H1 (cell line): ENCODE results near the gene C14orf119. TPM values are rescaled to one million over a fixed set of nuclear protein-coding genes. Genes with fewer than 3 reads are reported as not detected.

Experiments
- CTCF ChIA-PET: fragments of 300-600 bp; sonication (Branson Sonifier 250); formaldehyde crosslinking; loops from one replicate; lab custom pipeline; 2021; ENCODE audit not compliant: partially characterized antibody; lab: Charles Lee
- POLR2A ChIA-PET: fragments of 300-600 bp; sonication (Branson Sonifier 250); formaldehyde crosslinking; loops from one replicate; lab custom pipeline; 2021; ENCODE audit warnings: inconsistent platforms; ENCODE audit not compliant: partially characterized antibody; lab: Charles Lee
- DNase-seq, 2 experiments: peaks; one replicate each; pipeline versions ENCODE4 v3.0.0 to v3.0.0-alpha.2; 2010 to 2022; ENCODE audit warnings: low spot score in 2 of 2, low read depth in 1 of 2, mixed read lengths in 1 of 2
- FAIRE-seq: peaks from 2 replicates; lab custom pipeline; 2011; peaks lifted over from hg19 to GRCh38; lab: Jason Lieb, UNC
- H2AFZ ChIP-seq: 2 replicates; pipeline ENCODE4 v1.8.1; 2012; ENCODE audit warnings: low read length, inconsistent platforms
- H2AK5ac ChIP-seq: 2 replicates; pipeline ENCODE4 v1.6.1; 2013; ENCODE audit warnings: low read depth, low read length
- H2BK120ac ChIP-seq: replicated peaks from 2 replicates; pipeline ENCODE3; 2013; ENCODE audit warnings: low read depth, low read length, inconsistent platforms
- H2BK12ac ChIP-seq: 2 replicates; pipeline ENCODE4 v1.6.1; 2013; ENCODE audit warnings: low read depth, low read length
- H2BK15ac ChIP-seq: 2 replicates; pipeline ENCODE4 v1.6.1; 2013; ENCODE audit warnings: low read length
- H2BK20ac ChIP-seq: 2 replicates; pipeline ENCODE4 v1.6.1; 2013; ENCODE audit warnings: low read length
- H2BK5ac ChIP-seq: 2 replicates; pipeline ENCODE4 v1.6.1; 2013; ENCODE audit warnings: low read depth, low read length
- H3K14ac ChIP-seq: 2 replicates; pipeline ENCODE4 v1.6.1; 2013; ENCODE audit warnings: inconsistent platforms; ENCODE audit not compliant: insufficient read length
- H3K18ac ChIP-seq: 2 replicates; pipeline ENCODE4 v1.6.1; 2013; ENCODE audit warnings: low read length; ENCODE audit errors: extremely low read depth
- H3K23ac ChIP-seq: 2 replicates; pipeline ENCODE4 v1.6.1; 2013; ENCODE audit warnings: inconsistent platforms; ENCODE audit not compliant: insufficient read length
- H3K23me2 ChIP-seq: 2 replicates; pipeline ENCODE4 v1.6.1; 2013; ENCODE audit warnings: low read depth, low read length
- H3K27ac ChIP-seq: 2 replicates; pipeline ENCODE4 v1.6.1; 2011; ENCODE audit warnings: low read depth, low read length, inconsistent platforms
- H3K27me3 ChIP-seq, 4 experiments: replicated peaks in 1 of 4; 1 replicate in 1 of 4; 2 replicates in 3 of 4; pipeline versions ENCODE4 v1.6.1 to v1.8.1; 2011 to 2013; ENCODE audit warnings: low read length in 3 of 4, mild to moderate bottlenecking in 3 of 4, inconsistent platforms in 2 of 4, mixed read lengths in 2 of 4, moderate library complexity in 1 of 4; ENCODE audit not compliant: control insufficient read depth in 3 of 4, insufficient read depth in 3 of 4; ENCODE audit errors: extremely low read depth in 1 of 4
- H3K36me3 ChIP-seq, 4 experiments: 2 replicates each; pipeline versions ENCODE4 v1.6.1 to v1.8.1; 2011 to 2013; ENCODE audit warnings: mild to moderate bottlenecking in 4 of 4, low read length in 3 of 4, moderate library complexity in 2 of 4, control low read depth in 1 of 4, inconsistent platforms in 1 of 4; ENCODE audit not compliant: insufficient read depth in 4 of 4, control insufficient read depth in 2 of 4
- H3K4ac ChIP-seq: replicated peaks from 2 replicates; pipeline ENCODE3; 2013; ENCODE audit warnings: low read length, low read depth, mixed read lengths, inconsistent platforms; ENCODE audit not compliant: insufficient read length
- H3K4me1 ChIP-seq, 4 experiments: replicated peaks in 1 of 4; 1 replicate in 1 of 4; 2 replicates in 3 of 4; pipeline versions ENCODE4 v1.6.1 to v1.8.1; 2011 to 2013; ENCODE audit warnings: low read length in 3 of 4, inconsistent platforms in 2 of 4, mixed read lengths in 1 of 4; ENCODE audit not compliant: insufficient read depth in 4 of 4, control insufficient read depth in 3 of 4
- H3K4me2 ChIP-seq, 2 experiments: 2 replicates each; pipeline versions ENCODE4 v1.6.1 to v1.8.1; 2011 to 2013; ENCODE audit warnings: low read depth in 2 of 2, low read length in 2 of 2, control low read depth in 1 of 2, inconsistent platforms in 1 of 2, mild to moderate bottlenecking in 1 of 2; ENCODE audit not compliant: insufficient read depth in 1 of 2
- H3K4me3 ChIP-seq, 4 experiments: fragments of 200-600, 300-600 bp in 1 of 4; sonication (generic), shearing (Covaris generic), sonication (Bioruptor Twin) in 1 of 4; 2 replicates each; pipeline versions ENCODE4 v1.5.1 to v1.8.1; 2011 to 2016; ENCODE audit warnings: low read length in 4 of 4, low read depth in 3 of 4, control low read depth in 2 of 4, inconsistent platforms in 2 of 4, mild to moderate bottlenecking in 2 of 4, mixed read lengths in 1 of 4, moderate library complexity in 1 of 4; ENCODE audit not compliant: insufficient read depth in 2 of 4; ENCODE audit errors: extremely low read depth in 1 of 4
- H3K56ac ChIP-seq: replicated peaks from 2 replicates; pipeline ENCODE3; 2013; ENCODE audit warnings: low read depth, mild to moderate bottlenecking, mixed read lengths, low read length, inconsistent platforms; ENCODE audit not compliant: insufficient read length
- H3K79me1 ChIP-seq: 2 replicates; pipeline ENCODE4 v1.6.1; 2013; ENCODE audit warnings: low read depth, low read length, control low read depth
- H3K79me2 ChIP-seq, 2 experiments: 2 replicates each; pipeline versions ENCODE4 v1.6.1 to v1.8.1; 2012 to 2013; ENCODE audit warnings: low read length in 2 of 2, mild to moderate bottlenecking in 2 of 2, inconsistent platforms in 1 of 2; ENCODE audit not compliant: insufficient read depth in 2 of 2, control insufficient read depth in 1 of 2
- H3K9ac ChIP-seq, 4 experiments: replicated peaks in 1 of 4; 1 replicate in 1 of 4; 2 replicates in 3 of 4; pipeline versions ENCODE4 v1.6.1 to v1.8.1; 2011 to 2013; ENCODE audit warnings: low read depth in 3 of 4, low read length in 3 of 4, control low read depth in 2 of 4, mild to moderate bottlenecking in 2 of 4, moderate library complexity in 2 of 4, inconsistent platforms in 1 of 4; ENCODE audit errors: extremely low read depth in 1 of 4
- H3K9me3 ChIP-seq, 2 experiments: 2 replicates each; pipeline versions ENCODE4 v1.6.1 to v1.8.1; 2012 to 2013; ENCODE audit warnings: mild to moderate bottlenecking in 2 of 2, moderate library complexity in 2 of 2, control low read depth in 1 of 2, inconsistent platforms in 1 of 2, low read depth in 1 of 2, low read length in 1 of 2, mixed read lengths in 1 of 2; ENCODE audit not compliant: insufficient read depth in 2 of 2
- H4K20me1 ChIP-seq, 2 experiments: replicated peaks in 1 of 2; 2 replicates each; pipeline versions ENCODE3 to v1.8.1; 2011 to 2013; ENCODE audit warnings: inconsistent platforms in 2 of 2, low read length in 2 of 2, mild to moderate bottlenecking in 1 of 2; ENCODE audit not compliant: insufficient read depth in 2 of 2, control insufficient read depth in 1 of 2
- H4K5ac ChIP-seq: 2 replicates; pipeline ENCODE4 v1.6.1; 2013; ENCODE audit warnings: low read length, low read depth, mixed read lengths, inconsistent platforms; ENCODE audit not compliant: insufficient read length
- H4K8ac ChIP-seq: 2 replicates; pipeline ENCODE4 v1.8.0; 2013; ENCODE audit warnings: mild to moderate bottlenecking, moderate library complexity, low read length, inconsistent platforms; ENCODE audit not compliant: insufficient read depth; ENCODE audit errors: extremely low read depth
- H4K91ac ChIP-seq: replicated peaks from 2 replicates; pipeline ENCODE3; 2013; ENCODE audit warnings: low read length, mixed read lengths, inconsistent platforms; ENCODE audit not compliant: insufficient read length
- EP300 ChIP-seq, 2 experiments: IDR thresholded peaks; 1 replicate in 1 of 2; 2 replicates in 1 of 2; pipeline ENCODE4 v1.6.1; 2011 to 2012; ENCODE audit warnings: low read depth in 2 of 2, low read length in 2 of 2, mild to moderate bottlenecking in 2 of 2, borderline replicate concordance in 1 of 2, inconsistent platforms in 1 of 2, moderate library complexity in 1 of 2
- POLR2AphosphoS5 ChIP-seq: IDR thresholded peaks from 2 replicates; pipeline ENCODE4 v1.6.1; 2011; ENCODE audit warnings: low read depth, low read length
- RAD21 ChIP-seq, 2 experiments: IDR thresholded peaks in 1 of 2; conservative IDR thresholded peaks in 1 of 2; 2 replicates each; pipeline ENCODE4 v1.6.1; 2011; ENCODE audit warnings: low read depth in 2 of 2, low read length in 2 of 2, improper control_type of control experiment in 1 of 2, inconsistent platforms in 1 of 2, mild to moderate bottlenecking in 1 of 2, moderate library complexity in 1 of 2
- RFX5 ChIP-seq: IDR thresholded peaks from 2 replicates; pipeline ENCODE4 v1.6.1; 2011; ENCODE audit warnings: low read depth, low read length, improper control_type of control experiment, borderline replicate concordance
- SIN3A ChIP-seq, 2 experiments: IDR thresholded peaks in 1 of 2; conservative IDR thresholded peaks in 1 of 2; 2 replicates each; pipeline ENCODE4 v1.6.1; 2011 to 2012; ENCODE audit warnings: low read length in 2 of 2, improper control_type of control experiment in 1 of 2, low read depth in 1 of 2, mild to moderate bottlenecking in 1 of 2
- TAF7 ChIP-seq: optimal IDR thresholded peaks from 2 replicates; pipeline ENCODE3; 2011; ENCODE audit warnings: low read depth, mild to moderate bottlenecking, inconsistent platforms, low read length, moderate library complexity, borderline replicate concordance
- WGBS, 2 experiments: shearing (Covaris generic) in 1 of 2; methylation state at CpG; one replicate each; pipeline versions ENCODE4 v1.1.6 to v1.1.7; 2013 to 2015; ENCODE audit warnings: low lambda C conversion rate in 2 of 2, mixed read lengths in 2 of 2, inconsistent platforms in 1 of 2, low coverage in 1 of 2, missing lambda C conversion rate in 1 of 2; ENCODE audit not compliant: insufficient replicate concordance in 2 of 2, insufficient coverage in 1 of 2, insufficient read length in 1 of 2; ENCODE audit errors: extremely low coverage in 1 of 2, missing lambda C conversion rate in 1 of 2; 5-methylcytosine and 5-hydroxymethylcytosine counted together
- polyA plus RNA-seq, 7 experiments: library from polyadenylated mRNA; depleted of rRNA in 3 of 7; stranded (reverse) in 5 of 7; unstranded in 2 of 7; fragments of >200 nt in 5 of 7; fragments of 200-250 nt in 2 of 7; gene quantifications; 1 replicate in 5 of 7; 2 replicates in 1 of 7; 4 replicates in 1 of 7; pipeline versions ENCODE4 v1.2.1 to v1.2.3, GENCODE V29; 2011 to 2013; ENCODE audit warnings: missing spikeins in 2 of 7, mixed read lengths in 2 of 7
- total RNA-seq: library from RNA; stranded (reverse); fragmentation: NEBNext Ultra II Directional; extraction: Animal tissue kit (Norgen Biotek cat#: 25700); gene quantifications from 2 replicates; pipeline ENCODE4 v1.2.1, GENCODE V29; 2021
- TF ChIP-seq, protein P1 (sequence below): IDR thresholded peaks from 2 replicates; pipeline ENCODE4 v1.6.1; 2012; ENCODE audit warnings: low read length, inconsistent platforms

Gene C14orf119
- total and polyA plus RNA-seq, 2 of the 8 experiments (the other 6 are each of a cell fraction or from before 2014, with no cell fraction given): 78.1 to 94.0 TPM

DNA sequence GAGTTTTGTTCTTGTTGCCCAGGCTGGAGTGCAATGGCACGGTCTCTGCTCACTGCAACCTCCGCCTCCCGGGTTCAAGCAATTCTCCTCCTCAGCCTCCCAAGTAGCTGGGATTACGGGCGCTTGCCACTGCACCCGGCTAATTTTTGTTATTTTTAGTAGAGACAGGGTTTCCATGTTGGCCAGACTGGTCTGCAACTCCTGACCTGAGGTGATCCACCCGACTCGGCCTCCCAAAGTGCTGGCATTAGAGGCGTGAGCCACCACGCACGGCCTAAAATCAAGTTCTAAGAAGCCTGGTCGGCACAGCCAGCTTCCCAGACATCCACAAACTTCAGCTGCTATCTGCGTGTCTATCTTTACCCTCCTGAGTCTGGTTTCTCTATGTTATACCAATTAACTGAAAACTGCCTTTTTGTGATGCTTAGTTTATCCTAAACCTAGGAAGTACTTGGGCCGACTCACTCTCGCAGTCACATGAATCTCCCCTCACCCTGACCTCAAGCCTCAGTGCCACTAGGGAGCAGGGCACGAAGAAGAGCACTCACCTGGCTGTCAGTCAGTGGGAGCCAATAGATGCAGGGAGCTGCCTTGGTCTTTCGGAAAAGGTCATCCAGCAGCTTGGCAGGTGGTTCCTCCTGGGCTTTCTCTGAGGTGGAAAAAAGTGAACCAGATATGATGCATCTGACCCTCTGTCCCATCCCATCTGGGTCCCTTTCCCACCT lies 34.6 kb upstream of the C14orf119 start:
- H3K18ac ChIP-seq: no peak overlapping the region
- peaks cover 42 to 66% (median 58%) of the 10 kb centered on the region in 4 experiments for H3K36me3 ChIP-seq
- H2AFZ ChIP-seq: no peak overlapping the region
- 96% methylated on average over 17 of the region's 17 CpGs; no CpG with 5 or more reads in 1 of the 2 experiments for WGBS, 2 experiments
- DNase-seq: no peak
- no peak overlapping the region for H3K4me3 ChIP-seq
- TF ChIP-seq TAF7: no peak
- TF ChIP-seq, protein P1, sequence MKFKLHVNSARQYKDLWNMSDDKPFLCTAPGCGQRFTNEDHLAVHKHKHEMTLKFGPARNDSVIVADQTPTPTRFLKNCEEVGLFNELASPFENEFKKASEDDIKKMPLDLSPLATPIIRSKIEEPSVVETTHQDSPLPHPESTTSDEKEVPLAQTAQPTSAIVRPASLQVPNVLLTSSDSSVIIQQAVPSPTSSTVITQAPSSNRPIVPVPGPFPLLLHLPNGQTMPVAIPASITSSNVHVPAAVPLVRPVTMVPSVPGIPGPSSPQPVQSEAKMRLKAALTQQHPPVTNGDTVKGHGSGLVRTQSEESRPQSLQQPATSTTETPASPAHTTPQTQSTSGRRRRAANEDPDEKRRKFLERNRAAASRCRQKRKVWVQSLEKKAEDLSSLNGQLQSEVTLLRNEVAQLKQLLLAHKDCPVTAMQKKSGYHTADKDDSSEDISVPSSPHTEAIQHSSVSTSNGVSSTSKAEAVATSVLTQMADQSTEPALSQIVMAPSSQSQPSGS: no peak
- no peak for TF ChIP-seq EP300 (IDR thresholded peaks at IDR 0.05; ENCODE audit: borderline replicate concordance in 1 of 2, low read depth in 2 of 2, low read length in 2 of 2)
- TF ChIP-seq POLR2AphosphoS5: no peak
- TF ChIP-seq RAD21 (IDR thresholded peaks at IDR 0.05 in 1 of 2, conservative IDR thresholded peaks at IDR 0.05 in 1 of 2; ENCODE audit: low read depth in 2 of 2, low read length in 2 of 2): no peak
- TF ChIP-seq RFX5: no peak
- TF ChIP-seq SIN3A (conservative IDR thresholded peaks at IDR 0.05 in 1 of 2, IDR thresholded peaks at IDR 0.05 in 1 of 2; ENCODE audit: low read depth in 1 of 2, low read length in 2 of 2): no peak
- TF ChIP-seq, all 59 proteins: peak for 0
- Histone ChIP-seq H3K9ac (no peak overlapping the region; a peak in 1 of 7 replicates), H3K23me2 (peaks cover 12% of the 10 kb centered on the region), H2BK15ac (no peak overlapping the region), H3K79me1 (no peaks in the 10 kb centered on the region; the same call in 1 of the 2 replicates), H4K8ac (no peak overlapping the region), H4K91ac (no peak overlapping the region), H3K27me3 (no peaks in the 10 kb centered on the region; a peak in 1 of 7 replicates), H2AK5ac (no peak overlapping the region), H3K9me3 (no peaks in the 10 kb centered on the region), H3K23ac (no peak overlapping the region), H2BK20ac (no peak overlapping the region), H2BK120ac (no peak overlapping the region), H3K4me2 (no peak overlapping the region), H3K14ac (no peak overlapping the region), H3K4ac (no peak overlapping the region), H3K56ac (no peak overlapping the region), H2BK5ac (no peak overlapping the region; the same call in 1 of the 2 replicates), H4K5ac (no peak overlapping the region), H3K4me1 (peaks cover 0 to 15% (median 4%) of the 10 kb centered on the region in 4 experiments; a peak in 4 of 7 replicates), H3K27ac (no peak overlapping the region), H3K79me2 (peaks cover 0 to under 1% of the 10 kb centered on the region in 2 experiments; a peak in 2 of 4 replicates), H4K20me1 (peaks cover 8% of the 10 kb centered on the region in 2 experiments), H2BK12ac (no peak overlapping the region)
- no peak for FAIRE-seq
- ChIA-PET CTCF (interaction anchor here (0.6 to 29.2 kb wide), 12 partner anchors 8 to 994 kb away, joined by 3 to 785 read pairs (median 3); partner anchors contain the start of gene AJUBA), POLR2A (interaction anchor here (1.0 to 4.0 kb wide), 6 partner anchors 8 to 95 kb away, joined by 3 to 37 read pairs (median 6); no protein-coding TSS in a partner anchor)
